HepG2 (cell line): ENCODE results near the gene ITGB6. TPM values are rescaled to one million over a fixed set of nuclear protein-coding genes. Genes with fewer than 3 reads are reported as not detected.

ENCODE experiments used
- ATAC-seq: fragments of 200-7000 bp; cut with Tn5 transposase; 3 replicates; pipeline ENCODE4 v1.9.1; 2020; ENCODE audit warnings: mild to moderate bottlenecking, moderate library complexity
- BruUV-seq: library from RNA; stranded (reverse); fragments of 400-500 nt; replicated peaks from 2 replicates; lab custom pipeline; 2021; lab: Mats Ljungman, UMichigan
- CTCF ChIA-PET: fragments of 300-600 bp; formaldehyde crosslinking; extraction: SDS; loops from one replicate; lab custom pipeline; 2021; ENCODE audit warnings: low total read pairs, inconsistent platforms, low intra/inter-chr PET ratio; lab: Yijun Ruan, JAX
- POLR2A ChIA-PET: fragments of 350-600 bp; sonication (Branson Sonifier 250); formaldehyde crosslinking; loops from one replicate; lab custom pipeline; 2020; ENCODE audit warnings: antibody characterized with exemption, inconsistent platforms; lab: Yijun Ruan, JAX
- DNase-seq: peaks from one replicate; pipeline ENCODE4 v3.0.0-alpha.2; 2015; ENCODE audit warnings: low spot score
- FAIRE-seq: peaks from 3 replicates; lab custom pipeline; 2011; peaks lifted over from hg19 to GRCh38; lab: Jason Lieb, UNC
- H2AFZ ChIP-seq: one replicate; pipeline ENCODE4 v1.6.1; 2011; ENCODE audit warnings: low read length, inconsistent platforms
- H3K27ac ChIP-seq: fragments of 300-600 bp; 3 replicates; pipeline ENCODE4 v1.8.0; 2011; ENCODE audit warnings: mixed run types, mild to moderate bottlenecking, mixed read lengths, low read length, inconsistent platforms; ENCODE audit not compliant: insufficient read depth; ENCODE audit errors: extremely low read length
- H3K27me3 ChIP-seq, 2 experiments: fragments of 200-600 bp in 1 of 2; 2 replicates in 1 of 2; 3 replicates in 1 of 2; pipeline versions ENCODE4 v1.6.0 to v1.8.0; 2011; ENCODE audit warnings: low read length in 2 of 2, mild to moderate bottlenecking in 2 of 2, moderate library complexity in 2 of 2, inconsistent platforms in 1 of 2; ENCODE audit not compliant: insufficient read depth in 2 of 2, control insufficient read depth in 1 of 2
- H3K36me3 ChIP-seq, 2 experiments: fragments of 200-600 bp in 1 of 2; replicated peaks in 1 of 2; 2 replicates in 1 of 2; 3 replicates in 1 of 2; pipeline versions ENCODE4 v1.5.1 to v1.8.0; 2011; ENCODE audit warnings: low read length in 2 of 2, inconsistent platforms in 1 of 2; ENCODE audit not compliant: insufficient read depth in 2 of 2, control insufficient read depth in 1 of 2
- H3K4me1 ChIP-seq: 2 replicates; pipeline ENCODE4 v1.5.1; 2012; ENCODE audit warnings: low read length, inconsistent platforms; ENCODE audit not compliant: insufficient read depth
- H3K4me2 ChIP-seq: 2 replicates; pipeline ENCODE4 v1.6.0; 2011; ENCODE audit warnings: low read depth, low read length, inconsistent platforms
- H3K4me3 ChIP-seq, 3 experiments: fragments of 200-600 bp in 1 of 3; sonication (generic), shearing (Covaris generic) in 1 of 3; replicated peaks in 1 of 3; 2 replicates each; pipeline ENCODE4 v1.5.1; 2011 to 2016; ENCODE audit warnings: low read length in 3 of 3, inconsistent platforms in 2 of 3, low read depth in 2 of 3, mild to moderate bottlenecking in 2 of 3, control low read depth in 1 of 3, mixed read lengths in 1 of 3; ENCODE audit not compliant: insufficient read depth in 1 of 3
- H3K79me2 ChIP-seq: one replicate; pipeline ENCODE4 v1.6.1; 2011; ENCODE audit warnings: low read length, inconsistent platforms; ENCODE audit not compliant: insufficient read depth
- H3K9ac ChIP-seq: 2 replicates; pipeline ENCODE4 v1.6.0; 2011; ENCODE audit warnings: mild to moderate bottlenecking, low read depth, low read length, inconsistent platforms; ENCODE audit not compliant: insufficient read depth
- H3K9me3 ChIP-seq: 2 replicates; pipeline ENCODE4 v1.5.1; 2012; ENCODE audit warnings: mild to moderate bottlenecking, low read length
- H4K20me1 ChIP-seq: 2 replicates; pipeline ENCODE4 v1.6.0; 2011; ENCODE audit warnings: inconsistent platforms, mild to moderate bottlenecking, low read length, moderate library complexity; ENCODE audit not compliant: insufficient read depth
- AGO2 ChIP-seq: fragments of 200-400 bp; formaldehyde crosslinking; optimal IDR thresholded peaks from 2 replicates; pipeline ENCODE3; 2017; ENCODE audit warnings: mild to moderate bottlenecking, low read depth, low read length, moderate library complexity
- ATF1 ChIP-seq: IDR thresholded peaks from 2 replicates; pipeline ENCODE4 v1.6.1; 2016; ENCODE audit warnings: mild to moderate bottlenecking, control low read depth
- BHLHE40 ChIP-seq: IDR thresholded peaks from 2 replicates; pipeline ENCODE4 v1.6.1; 2011; ENCODE audit warnings: low read length, improper control_type of control experiment
- CBX1 ChIP-seq: IDR thresholded peaks from one replicate; pipeline ENCODE4 v1.6.1; 2016; ENCODE audit warnings: antibody characterized with exemption, low read depth
- CBX5 ChIP-seq: sonication (generic); formaldehyde crosslinking; IDR thresholded peaks from 2 replicates; pipeline ENCODE4 v1.4.0; 2020; ENCODE audit warnings: missing genetic modification reagents, borderline replicate concordance
- HDAC6 ChIP-seq: fragments of 200-600 bp; sonication (generic); IDR thresholded peaks from 2 replicates; pipeline ENCODE4 v1.7.0; 2017; ENCODE audit warnings: mild to moderate bottlenecking, antibody characterized with exemption, low read length, low read depth
- HMG20B ChIP-seq: conservative IDR thresholded peaks from 2 replicates; pipeline ENCODE4 v1.6.1; 2016; ENCODE audit warnings: missing genetic modification reagents, missing compliant biosample characterization
- IRX3 ChIP-seq: sonication (generic); formaldehyde crosslinking; IDR thresholded peaks from 2 replicates; pipeline ENCODE4 v1.8.1; 2023; ENCODE audit warnings: mild to moderate bottlenecking, low read depth, missing genetic modification reagents, borderline replicate concordance
- NFE2 ChIP-seq: sonication (generic); formaldehyde crosslinking; IDR thresholded peaks from 2 replicates; pipeline ENCODE4 v1.4.0; 2020; ENCODE audit warnings: missing genetic modification reagents
- NR0B2 ChIP-seq: sonication (generic); formaldehyde crosslinking; IDR thresholded peaks from 2 replicates; pipeline ENCODE4 v1.4.0; 2020; ENCODE audit warnings: mild to moderate bottlenecking, missing genetic modification reagents
- PAWR ChIP-seq: sonication (generic); formaldehyde crosslinking; IDR thresholded peaks from 2 replicates; pipeline ENCODE4 v1.4.0; 2020; ENCODE audit warnings: missing genetic modification reagents, mild to moderate bottlenecking, borderline replicate concordance
- PHF20 ChIP-seq: sonication (generic); formaldehyde crosslinking; IDR thresholded peaks from 2 replicates; pipeline ENCODE4 v1.5.0; 2020; ENCODE audit warnings: mild to moderate bottlenecking, missing genetic modification reagents
- SIN3A ChIP-seq: IDR thresholded peaks from 2 replicates; pipeline ENCODE4 v1.6.1; 2011; ENCODE audit warnings: low read depth, mild to moderate bottlenecking, control low read depth, low read length, borderline replicate concordance
- TBL1XR1 ChIP-seq: fragments of 150-350 bp; IDR thresholded peaks from 2 replicates; pipeline ENCODE4 v1.6.1; 2014; ENCODE audit warnings: borderline replicate concordance, low read length; ENCODE audit not compliant: partially characterized antibody
- XRCC5 ChIP-seq: fragments of 200-400 bp; formaldehyde crosslinking; optimal IDR thresholded peaks from 2 replicates; pipeline ENCODE3; 2017; ENCODE audit warnings: mild to moderate bottlenecking, low read length
- ZNF207 ChIP-seq: fragments of 450-650 bp; IDR thresholded peaks from 2 replicates; pipeline ENCODE4 v1.6.1; 2016; ENCODE audit warnings: antibody characterized with exemption, borderline replicate concordance
- ZNF567 ChIP-seq: sonication (generic); formaldehyde crosslinking; IDR thresholded peaks from 2 replicates; pipeline ENCODE4 v1.8.1; 2023; ENCODE audit warnings: mild to moderate bottlenecking, missing genetic modification reagents, borderline replicate concordance
- ZNF691 ChIP-seq: sonication (generic); formaldehyde crosslinking; IDR thresholded peaks from 2 replicates; pipeline ENCODE4 v1.4.0; 2020; ENCODE audit warnings: missing genetic modification reagents, low read depth, mild to moderate bottlenecking, borderline replicate concordance
- WGBS: methylation state at CpG from one replicate; pipeline ENCODE4 v1.1.6; 2017; ENCODE audit warnings: low lambda C conversion rate; 5-methylcytosine and 5-hydroxymethylcytosine counted together
- in situ Hi-C: cut with HindIII; loops from 2 replicates; pipeline ENCODE4 v1.10.0; 2017; ENCODE audit warnings: low pct_unique_long_range_greater_than_20kb; ENCODE audit not compliant: extremely low pct_ligation_motif_present
- intact Hi-C: fragments of 100-400 bp; cut with micrococcal nuclease; formaldehyde crosslinking; loops from one replicate; pipeline ENCODE4 v1.10.0; 2022; ENCODE audit not compliant: unreplicated experiment
- polyA plus RNA-seq, 8 experiments: library from polyadenylated mRNA; depleted of rRNA in 3 of 8; stranded (reverse) in 7 of 8; unstranded in 1 of 8; fragments of >200 nt; fragmentation: Illumina TruSeq in 4 of 8; extraction: Trizol in 4 of 8; gene quantifications; 2 replicates each; pipeline versions ENCODE4 v1.2.1 to v1.2.3, GENCODE V29; 2011 to 2016; ENCODE audit warnings: low read depth in 4 of 8, missing spikeins in 1 of 8, mixed read lengths in 1 of 8; ENCODE audit not compliant: insufficient read depth in 1 of 8
- total RNA-seq, 5 experiments: library from RNA; depleted of rRNA; stranded (reverse); fragments of >200 nt; fragmentation: Illumina TruSeq; extraction: Trizol; gene quantifications; 2 replicates each; pipeline ENCODE4 v1.2.3, GENCODE V29; 2016; ENCODE audit warnings: low read depth in 1 of 5

Gene ITGB6
- total and polyA plus RNA-seq, 2 of the 13 experiments (the other 11 are each of a cell fraction or from before 2014, with no cell fraction given), result not detected

GRCh38 chr2:160194351-160194750, 5.7 kb downstream of the ITGB6 start:
- in situ Hi-C loops (no loop called here), intact Hi-C loops (no loop called here)
- no TSS peak for BruUV-seq
- Histone ChIP-seq H4K20me1 (no peaks in the 10 kb centered on the region), H3K4me2 (no peak overlapping the region), H3K9ac (no peak overlapping the region), H3K4me3 (no peak overlapping the region), H3K27me3 (peaks cover 2 to 5% of the 10 kb centered on the region in 2 experiments; a peak in 2 of 5 replicates), H3K79me2 (no peaks in the 10 kb centered on the region), H3K9me3 (no peaks in the 10 kb centered on the region), H3K4me1 (no peaks in the 10 kb centered on the region), H2AFZ (no peak overlapping the region), H3K36me3 (no peaks in the 10 kb centered on the region), H3K27ac (no peak overlapping the region)
- ChIA-PET POLR2A (no interaction called here), CTCF (no interaction called here)
- TF ChIP-seq CBX1 (no peak), PAWR (no peak), TBL1XR1 (no peak), ZNF567 (CRISPR knock-in tag) (no peak), IRX3 (CRISPR knock-in tag) (no peak), AGO2 (no peak), ZNF691 (CRISPR knock-in tag) (no peak), HMG20B (CRISPR knock-in tag) (no peak), BHLHE40 (no peak), NR0B2 (CRISPR knock-in tag) (no peak), ZNF207 (no peak), CBX5 (no peak), NFE2 (CRISPR knock-in tag) (no peak), ATF1 (CRISPR knock-in tag) (no peak), SIN3A (no peak), XRCC5 (no peak), PHF20 (CRISPR knock-in tag) (no peak), HDAC6 (no peak)
- no peak for ATAC-seq
- FAIRE-seq, result no peak
- no peak for DNase-seq
- WGBS, result 30% methylated on average over 2 of the region's 2 CpGs
